CD14-positive monocyte (primary cell): ENCODE data around the gene MTF1. TPM values are rescaled to one million over a fixed set of nuclear protein-coding genes. Genes with fewer than 3 reads are reported as not detected.

Experiments used
- DNase-seq, 3 donors: peaks; one replicate each; pipeline ENCODE4 v3.0.0-alpha.2; 2011 to 2022
- H2AFZ ChIP-seq: 2 replicates; pipeline ENCODE4 v1.6.0; 2012; ENCODE audit warnings: mild to moderate bottlenecking, low read depth, low read length, inconsistent platforms; ENCODE audit not compliant: insufficient read depth, poor library complexity, severe bottlenecking
- H3K27ac ChIP-seq, 2 donors: 1 replicate in 1 of 2; 2 replicates in 1 of 2; pipeline ENCODE4 v1.5.1; 2012 to 2013; ENCODE audit warnings: low read length in 2 of 2, control low read depth in 1 of 2, inconsistent platforms in 1 of 2, low read depth in 1 of 2, mild to moderate bottlenecking in 1 of 2
- H3K27me3 ChIP-seq, 2 donors: one replicate each; pipeline versions ENCODE4 v1.6.0 to v1.6.1; 2011 to 2013; ENCODE audit warnings: low read length in 2 of 2; ENCODE audit not compliant: control insufficient read depth in 2 of 2, insufficient read depth in 2 of 2
- H3K36me3 ChIP-seq, 2 donors: replicated peaks in 1 of 2; 1 replicate in 1 of 2; 2 replicates in 1 of 2; pipeline versions ENCODE4 v1.5.1 to v1.6.1; 2012 to 2013; ENCODE audit warnings: low read length in 2 of 2, control low read depth in 1 of 2, inconsistent platforms in 1 of 2, mild to moderate bottlenecking in 1 of 2; ENCODE audit not compliant: insufficient read depth in 2 of 2, control insufficient read depth in 1 of 2
- H3K4me1 ChIP-seq, 2 donors: 1 replicate in 1 of 2; 2 replicates in 1 of 2; pipeline versions ENCODE4 v1.5.1 to v1.6.1; 2012 to 2013; ENCODE audit warnings: low read length in 2 of 2, control low read depth in 1 of 2, inconsistent platforms in 1 of 2, mild to moderate bottlenecking in 1 of 2, moderate library complexity in 1 of 2; ENCODE audit not compliant: insufficient read depth in 2 of 2, control insufficient read depth in 1 of 2
- H3K4me2 ChIP-seq: replicated peaks from 2 replicates; pipeline ENCODE3; 2012; ENCODE audit warnings: low read length, moderate library complexity, mild to moderate bottlenecking; ENCODE audit not compliant: poor library complexity, severe bottlenecking; ENCODE audit errors: extremely low read depth
- H3K4me3 ChIP-seq, 3 experiments: fragments of 200-600 bp in 1 of 3; sonication (generic) in 1 of 3; replicated peaks in 1 of 3; 1 replicate in 2 of 3; 2 replicates in 1 of 3; pipeline ENCODE4 v1.5.1; 2011 to 2013; ENCODE audit warnings: low read length in 3 of 3, mild to moderate bottlenecking in 3 of 3, control low read depth in 2 of 3, low read depth in 2 of 3, inconsistent platforms in 1 of 3, moderate library complexity in 1 of 3
- H3K79me2 ChIP-seq: 2 replicates; pipeline ENCODE4 v1.6.0; 2012; ENCODE audit warnings: mild to moderate bottlenecking, control low read depth, inconsistent platforms, low read length, moderate library complexity; ENCODE audit not compliant: insufficient read depth
- H3K9ac ChIP-seq: 2 replicates; pipeline ENCODE4 v1.6.0; 2017; ENCODE audit warnings: low read length, mild to moderate bottlenecking; ENCODE audit not compliant: insufficient read depth, poor library complexity, severe bottlenecking
- H3K9me3 ChIP-seq, 2 donors: replicated peaks in 1 of 2; 1 replicate in 1 of 2; 2 replicates in 1 of 2; pipeline versions ENCODE4 v1.5.1 to v1.6.1; 2012 to 2013; ENCODE audit warnings: low read length in 2 of 2, control low read depth in 1 of 2; ENCODE audit not compliant: control insufficient read depth in 1 of 2, insufficient read depth in 1 of 2
- H4K20me1 ChIP-seq: 2 replicates; pipeline ENCODE4 v1.6.0; 2012; ENCODE audit warnings: mild to moderate bottlenecking, low read length, control low read depth, moderate library complexity; ENCODE audit not compliant: insufficient read depth
- H3K27ac Mint-ChIP-seq, 7 donors: one replicate each; pipeline ENCODE4 v1.8.0; 2020; ENCODE audit warnings: mild to moderate bottlenecking in 7 of 7, mixed read lengths in 7 of 7, moderate library complexity in 6 of 7, inconsistent platforms in 2 of 7
- H3K27me3 Mint-ChIP-seq, 3 donors: one replicate each; pipeline ENCODE4 v1.8.0; 2021 to 2022; ENCODE audit warnings: low read depth in 3 of 3, mild to moderate bottlenecking in 3 of 3, mixed read lengths in 3 of 3, moderate library complexity in 3 of 3, inconsistent platforms in 1 of 3
- H3K36me3 Mint-ChIP-seq, 2 donors: one replicate each; pipeline ENCODE4 v1.8.0; 2020; ENCODE audit warnings: mixed read lengths in 2 of 2, inconsistent platforms in 1 of 2, mild to moderate bottlenecking in 1 of 2
- H3K4me1 Mint-ChIP-seq: one replicate; pipeline ENCODE4 v1.8.0; 2020; ENCODE audit warnings: mild to moderate bottlenecking, mixed read lengths
- H3K4me3 Mint-ChIP-seq, 2 donors: one replicate each; pipeline ENCODE4 v1.8.0; 2020; ENCODE audit warnings: mild to moderate bottlenecking in 2 of 2, mixed read lengths in 2 of 2, moderate library complexity in 1 of 2
- H3K9me3 Mint-ChIP-seq, 7 donors: one replicate each; pipeline ENCODE4 v1.8.0; 2020 to 2022; ENCODE audit warnings: mixed read lengths in 7 of 7, mild to moderate bottlenecking in 6 of 7, moderate library complexity in 6 of 7, inconsistent platforms in 2 of 7
- WGBS: methylation state at CpG from one replicate; pipeline ENCODE4 v1.1.5; 2013; ENCODE audit warnings: missing lambda C conversion rate; ENCODE audit not compliant: insufficient coverage; 5-methylcytosine and 5-hydroxymethylcytosine counted together
- intact Hi-C, 2 donors: fragments of 100-400 bp; cut with micrococcal nuclease; formaldehyde crosslinking; loops; one replicate each; pipeline versions ENCODE4 v1.15.0 to v1.15.1; 2023
- polyA plus RNA-seq, 3 donors: library from polyadenylated mRNA; depleted of rRNA in 1 of 3; unstranded in 2 of 3; stranded (reverse) in 1 of 3; fragments of 300-500 nt in 2 of 3; fragments of >200 nt in 1 of 3; fragmentation: Illumina TruSeq in 2 of 3; gene quantifications; 1 replicate in 2 of 3; 2 replicates in 1 of 3; pipeline ENCODE4 v1.2.3, GENCODE V29; 2012 to 2021
- TF ChIP-seq, protein P1 (sequence below): fragments of 200-600 bp; IDR thresholded peaks from one replicate; pipeline ENCODE4 v1.8.0; 2022; ENCODE audit warnings: antibody characterized with exemption, mild to moderate bottlenecking

The MTF1 gene
- polyA plus RNA-seq, 3 donors, result 17.1 to 41.0 (median 29.6) TPM

DNA sequence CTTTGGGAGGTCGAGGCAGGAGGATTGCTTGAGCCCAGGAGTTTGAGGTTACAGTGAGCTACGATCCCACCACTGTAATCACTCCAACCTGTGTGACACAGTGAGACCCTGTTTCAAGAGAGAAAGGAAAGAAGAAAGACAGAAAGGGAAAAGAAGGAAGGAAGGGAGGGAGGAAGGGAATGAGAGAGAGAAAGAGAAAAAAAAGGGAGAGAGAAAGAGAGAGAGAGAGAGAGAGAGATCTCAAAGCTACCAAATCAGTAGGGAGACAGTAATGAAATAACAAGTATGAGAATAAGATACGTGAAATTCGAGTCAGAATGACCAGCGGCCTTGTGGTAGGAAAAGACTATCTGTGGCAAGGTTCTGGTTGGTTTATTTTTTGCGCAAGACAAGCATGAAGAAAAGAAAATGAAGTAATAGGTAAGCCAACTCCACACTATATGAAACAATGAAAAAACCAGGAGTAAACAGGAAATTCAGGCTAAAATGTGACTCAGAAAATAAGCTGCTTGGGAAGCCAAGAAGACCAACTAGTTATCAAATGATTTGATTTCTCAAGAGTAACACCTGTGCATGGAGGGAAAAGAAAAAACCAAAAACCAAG, 8.9 kb downstream of the MTF1 start:
- intact Hi-C loops, result loop anchor here in 1 of 2 donors (10.0 kb wide), 1 partner anchor 256 kb away; the partner anchor contains the start of gene GNL2
- H3K4me1 Mint-ChIP-seq, result peaks cover 15% of the 10 kb centered on the region
- H3K4me2 ChIP-seq, result peak overlapping the region; percentile 77

DNA sequence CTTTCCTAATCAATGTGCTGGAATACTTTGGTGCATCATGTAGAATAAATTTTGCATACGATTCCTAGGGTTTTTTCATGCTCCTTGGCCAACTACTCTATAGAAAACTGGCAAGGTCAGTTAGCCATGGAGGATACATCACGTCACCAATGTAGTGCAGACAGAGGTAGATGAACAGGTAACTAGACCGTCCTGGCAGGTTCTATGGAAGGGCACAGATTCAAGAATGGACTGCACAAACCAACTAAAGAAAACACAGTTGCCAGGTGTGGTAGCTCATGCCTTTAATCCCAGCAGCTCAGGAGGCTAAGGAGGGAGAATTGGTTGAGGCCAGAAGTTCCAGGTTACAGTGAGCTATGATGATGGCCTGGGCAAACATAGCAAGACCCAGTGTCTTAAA, 9.9 kb downstream of the MTF1 start:
- peak overlapping the region in 1 of 7 donors; percentile 77 for H3K27ac Mint-ChIP-seq
- no peak overlapping the region for H3K9ac ChIP-seq
- peaks cover 5% of the 10 kb centered on the region for H3K4me1 Mint-ChIP-seq
- intact Hi-C loops, result no loop called here
- H3K36me3 ChIP-seq, result peaks cover 0 to 25% of the 10 kb centered on the region in 2 donors
- no peaks in the 10 kb centered on the region for H3K27me3 Mint-ChIP-seq
- peak overlapping the region; percentile 91 to 92 for H3K27ac ChIP-seq
- no peaks in the 10 kb centered on the region for H3K9me3 Mint-ChIP-seq
- DNase-seq, result no peak
- H4K20me1 ChIP-seq, result no peaks in the 10 kb centered on the region
- H3K4me3 Mint-ChIP-seq, result peak overlapping the region in 1 of 2 donors; percentile 28
- peak overlapping the region in 1 of 3 experiments; percentile 65 for H3K4me3 ChIP-seq
- H3K36me3 Mint-ChIP-seq, result peaks cover 26 to 40% of the 10 kb centered on the region in 2 donors
- H3K9me3 ChIP-seq, result no peaks in the 10 kb centered on the region
- WGBS, result no CpG with 5 or more reads among the region's 3 CpGs
- no peak overlapping the region for H2AFZ ChIP-seq
- peak overlapping the region; percentile 77 for H3K4me2 ChIP-seq
- peaks cover 88% of the 10 kb centered on the region for H3K79me2 ChIP-seq
- no peaks in the 10 kb centered on the region for H3K27me3 ChIP-seq
- TF ChIP-seq, protein P1, sequence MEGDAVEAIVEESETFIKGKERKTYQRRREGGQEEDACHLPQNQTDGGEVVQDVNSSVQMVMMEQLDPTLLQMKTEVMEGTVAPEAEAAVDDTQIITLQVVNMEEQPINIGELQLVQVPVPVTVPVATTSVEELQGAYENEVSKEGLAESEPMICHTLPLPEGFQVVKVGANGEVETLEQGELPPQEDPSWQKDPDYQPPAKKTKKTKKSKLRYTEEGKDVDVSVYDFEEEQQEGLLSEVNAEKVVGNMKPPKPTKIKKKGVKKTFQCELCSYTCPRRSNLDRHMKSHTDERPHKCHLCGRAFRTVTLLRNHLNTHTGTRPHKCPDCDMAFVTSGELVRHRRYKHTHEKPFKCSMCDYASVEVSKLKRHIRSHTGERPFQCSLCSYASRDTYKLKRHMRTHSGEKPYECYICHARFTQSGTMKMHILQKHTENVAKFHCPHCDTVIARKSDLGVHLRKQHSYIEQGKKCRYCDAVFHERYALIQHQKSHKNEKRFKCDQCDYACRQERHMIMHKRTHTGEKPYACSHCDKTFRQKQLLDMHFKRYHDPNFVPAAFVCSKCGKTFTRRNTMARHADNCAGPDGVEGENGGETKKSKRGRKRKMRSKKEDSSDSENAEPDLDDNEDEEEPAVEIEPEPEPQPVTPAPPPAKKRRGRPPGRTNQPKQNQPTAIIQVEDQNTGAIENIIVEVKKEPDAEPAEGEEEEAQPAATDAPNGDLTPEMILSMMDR, result no peak
- H3K4me1 ChIP-seq, result peaks cover 98 to 100% of the 10 kb centered on the region in 2 donors

More for the DNA sequence above, 8.9 kb downstream of the MTF1 start:
- Mint-ChIP-seq H3K4me3 (no peak overlapping the region), H3K36me3 (peaks cover 25 to 46% of the 10 kb centered on the region in 2 donors), H3K27ac (no peak overlapping the region), H3K9me3 (no peaks in the 10 kb centered on the region), H3K27me3 (no peaks in the 10 kb centered on the region)
- peaks cover 4 to 34% of the 10 kb centered on the region in 2 donors for H3K36me3 ChIP-seq
- H3K27me3 ChIP-seq, result no peaks in the 10 kb centered on the region
- TF ChIP-seq, protein P1, result no peak
- H3K9me3 ChIP-seq, result no peaks in the 10 kb centered on the region
- 0% methylated on average over 2 of the region's 6 CpGs for WGBS
- peak overlapping the region in 2 of 3 experiments; percentile 36 to 65 for H3K4me3 ChIP-seq
- peaks cover 5% of the 10 kb centered on the region for H4K20me1 ChIP-seq
- no peak overlapping the region for H2AFZ ChIP-seq
- peak overlapping the region; percentile 91 to 92 for H3K27ac ChIP-seq
- H3K79me2 ChIP-seq, result peaks cover 88% of the 10 kb centered on the region
- peaks cover 98 to 100% of the 10 kb centered on the region in 2 donors for H3K4me1 ChIP-seq
- peak; percentile 38 to 80 (median 60) for DNase-seq
- H3K9ac ChIP-seq, result peak overlapping the region; percentile 50
